HG03045 (cell line): ENCODE results near the gene GRM1.

Source experiments
- ATAC-seq: cut with Tn5 transposase; IDR thresholded peaks from one replicate; pipeline ENCODE4 v1.9.1; 2021; ENCODE audit warnings: mild to moderate bottlenecking, moderate library complexity; ENCODE audit not compliant: unreplicated experiment

Gene GRM1

DNA sequence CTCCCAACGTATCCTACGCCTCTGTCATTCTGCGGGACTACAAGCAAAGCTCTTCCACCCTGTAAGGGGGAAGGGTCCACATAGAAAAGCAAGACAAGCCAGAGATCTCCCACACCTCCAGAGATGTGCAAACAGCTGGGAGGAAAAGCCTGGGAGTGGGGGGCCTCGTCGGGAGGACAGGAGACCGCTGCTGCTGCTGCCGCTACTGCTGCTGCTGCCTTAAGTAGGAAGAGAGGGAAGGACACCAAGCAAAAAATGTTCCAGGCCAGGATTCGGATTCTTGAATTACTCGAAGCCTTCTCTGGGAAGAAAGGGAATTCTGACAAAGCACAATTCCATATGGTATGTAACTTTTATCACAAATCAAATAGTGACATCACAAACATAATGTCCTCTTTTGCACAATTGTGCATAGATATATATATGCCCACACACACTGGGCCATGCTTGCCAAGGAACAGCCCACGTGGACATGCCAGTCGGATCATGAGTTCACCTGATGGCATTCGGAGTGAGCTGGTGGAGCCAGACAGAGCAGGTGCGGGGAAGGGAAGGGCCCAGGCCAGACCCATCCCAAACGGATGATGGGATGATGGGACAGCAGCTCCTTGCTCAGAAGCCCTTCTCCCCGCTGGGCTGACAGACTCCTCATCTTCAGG lies 406.0 kb downstream of the GRM1 start:
- no peak for ATAC-seq

DNA sequence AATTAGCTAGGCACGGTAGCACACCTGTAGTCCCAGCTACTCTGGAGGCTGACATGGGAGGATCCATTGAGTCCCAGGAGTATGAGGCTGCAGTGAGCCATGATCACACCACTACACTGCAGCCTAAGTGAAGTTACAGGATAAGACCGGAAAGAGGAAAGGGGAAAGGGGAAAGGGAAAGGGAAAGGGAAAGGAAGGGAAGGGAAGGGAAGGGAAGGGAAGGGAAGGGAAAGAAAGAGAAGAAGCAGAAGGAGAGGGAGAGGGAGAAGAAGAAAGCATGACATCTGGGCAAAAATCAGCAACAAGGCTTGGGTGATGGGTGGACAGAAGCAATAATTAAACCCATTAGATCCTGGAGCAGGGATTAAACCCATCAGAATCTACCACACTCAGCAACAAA lies 413.0 kb downstream of the GRM1 start:
- ATAC-seq, result no peak

DNA sequence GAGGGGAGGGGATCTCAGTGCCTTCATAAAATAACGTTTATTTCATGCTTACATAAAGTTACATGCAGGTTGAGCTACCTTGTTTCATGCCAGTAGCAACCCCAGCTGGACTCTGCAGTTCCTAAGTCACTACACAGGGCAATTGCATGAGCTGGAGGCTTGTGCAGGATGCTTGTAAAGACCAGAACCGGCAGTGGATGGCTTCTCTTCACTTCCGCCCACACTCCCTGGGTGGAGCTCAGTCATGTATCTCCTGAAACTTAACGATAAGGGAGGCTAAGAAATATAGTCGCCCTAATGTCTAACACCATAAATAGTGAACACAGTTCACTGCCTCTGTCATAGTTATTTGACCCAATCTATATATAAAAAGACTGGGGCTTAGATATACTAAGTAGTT lies 415.3 kb downstream of the GRM1 start:
- ATAC-seq, result no peak

DNA sequence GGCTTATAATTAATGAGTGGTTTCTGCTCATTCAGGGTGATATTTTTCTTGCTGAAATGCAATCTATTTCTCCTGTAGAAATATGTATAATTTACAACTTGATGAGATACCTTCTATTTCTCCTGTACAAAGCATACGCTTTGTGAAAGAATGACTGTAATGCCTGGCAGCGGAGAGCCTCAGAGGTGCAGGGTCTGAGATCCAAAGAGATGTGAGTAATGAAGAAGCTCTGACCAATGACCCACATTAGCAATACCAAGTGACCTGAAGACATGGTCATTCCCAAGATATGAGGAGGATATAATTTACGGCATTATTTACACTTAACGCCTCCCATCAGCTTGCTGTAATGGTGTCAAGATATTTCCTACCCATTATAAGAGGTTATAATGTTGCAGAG lies 416.4 kb downstream of the GRM1 start:
- no peak for ATAC-seq

DNA sequence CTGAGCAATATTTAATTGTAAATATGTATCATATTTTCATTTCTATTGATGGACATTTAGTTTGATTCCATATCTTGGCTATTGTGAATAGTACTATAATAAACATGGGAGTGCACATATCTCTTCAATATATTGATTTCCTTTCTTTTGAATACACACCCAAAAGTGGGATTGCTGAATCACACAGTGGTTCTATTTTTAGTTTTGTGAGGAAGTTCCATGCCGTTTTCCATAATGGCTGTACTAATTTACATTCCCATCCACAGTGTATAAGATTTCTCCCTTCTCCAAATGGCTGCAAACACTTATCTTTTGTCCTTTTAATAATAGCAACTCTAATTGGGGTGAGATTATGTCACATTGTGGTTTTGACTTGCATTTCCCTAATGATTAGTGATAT lies 428.0 kb downstream of the GRM1 start:
- ATAC-seq, result no peak

DNA sequence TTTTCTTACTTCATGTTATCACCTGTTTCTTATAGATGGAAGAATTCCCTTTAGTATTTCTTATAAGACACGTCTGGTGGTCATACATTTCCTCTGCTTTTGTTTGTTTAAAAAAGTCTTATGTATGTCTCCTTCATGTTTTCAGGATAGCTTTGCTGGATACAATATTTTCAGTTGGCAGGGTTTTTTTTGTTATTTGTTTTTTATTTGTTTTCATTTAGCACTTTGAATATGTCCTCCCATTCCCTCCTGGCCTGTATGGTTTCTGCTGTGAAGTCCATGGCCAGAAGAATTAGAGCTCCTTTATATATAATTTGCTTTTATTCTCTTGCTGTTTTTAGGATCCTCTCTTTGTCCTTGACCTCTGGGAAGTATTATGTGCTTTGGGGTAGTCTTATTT lies 432.1 kb downstream of the GRM1 start:
- ATAC-seq, result no peak

DNA sequence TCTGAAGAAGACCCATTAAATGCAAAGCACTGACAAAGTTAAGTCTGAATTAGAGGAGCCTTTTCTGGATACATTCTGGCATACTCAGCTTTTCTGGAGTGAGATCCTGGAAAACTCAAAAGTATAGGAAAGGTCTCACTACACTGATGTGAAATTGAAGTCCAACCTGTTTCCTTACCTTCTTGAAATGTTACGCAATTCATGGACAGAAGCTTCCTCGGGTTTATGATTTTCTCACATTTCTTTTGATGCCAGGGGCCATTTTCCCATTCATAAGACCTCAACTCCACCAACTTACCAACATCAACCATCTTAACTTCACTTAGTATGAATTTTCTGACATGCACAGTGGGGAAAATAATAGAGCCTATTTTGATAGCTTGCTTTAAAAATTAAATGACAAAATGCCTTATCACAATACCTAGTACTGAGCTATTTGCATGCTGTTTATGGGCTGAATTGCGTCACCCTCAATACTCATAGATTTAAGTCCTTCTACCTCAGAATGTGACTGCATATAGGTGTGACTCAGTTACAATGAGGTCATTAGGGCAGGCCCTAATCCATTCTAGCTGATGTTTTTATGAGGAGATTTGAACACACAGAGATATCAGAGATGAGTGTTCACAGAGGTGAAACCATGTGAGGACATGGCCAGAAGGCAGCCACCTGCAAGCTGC lies 441.4 kb downstream of the GRM1 start:
- no peak for ATAC-seq

DNA sequence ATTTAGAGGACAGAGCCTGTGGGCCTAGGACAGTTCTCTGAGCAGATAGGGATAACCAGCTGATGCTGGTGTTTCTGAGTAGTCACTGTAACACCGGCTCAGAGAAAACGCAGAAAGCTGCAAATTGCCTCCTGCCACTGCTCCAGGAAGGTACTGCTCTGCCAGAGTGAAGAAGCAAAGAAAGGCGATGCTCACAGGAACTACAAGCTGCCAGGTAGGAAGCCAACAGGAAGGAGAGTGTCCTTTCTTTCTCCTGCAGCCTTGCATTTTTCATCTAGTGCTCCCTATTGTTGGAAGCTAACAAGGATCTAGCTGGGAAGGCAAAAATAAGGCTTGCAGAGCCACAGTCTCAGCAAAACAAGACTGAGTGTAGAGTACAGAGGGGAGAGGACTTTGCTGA lies 444.1 kb downstream of the GRM1 start:
- no peak for ATAC-seq

DNA sequence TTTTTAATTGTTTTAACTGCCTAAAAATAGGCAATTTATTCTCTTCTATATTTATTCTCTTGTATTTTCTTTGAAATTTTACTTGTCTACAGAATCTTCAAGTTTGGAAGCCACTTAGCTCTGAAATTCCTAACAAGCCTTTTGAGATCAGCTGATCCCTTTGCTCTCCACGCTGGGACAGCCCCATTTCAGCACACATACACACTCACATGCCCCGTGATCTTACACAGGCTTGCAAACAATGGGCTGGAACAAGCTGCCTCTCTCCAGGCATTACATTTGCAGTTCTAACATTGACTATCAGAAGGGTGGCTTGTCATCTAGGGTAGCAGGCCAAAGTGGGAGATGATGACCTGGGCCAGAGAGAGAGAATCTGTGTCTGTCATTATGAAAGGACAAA lies 452.7 kb downstream of the GRM1 start:
- ATAC-seq, result no peak

DNA sequence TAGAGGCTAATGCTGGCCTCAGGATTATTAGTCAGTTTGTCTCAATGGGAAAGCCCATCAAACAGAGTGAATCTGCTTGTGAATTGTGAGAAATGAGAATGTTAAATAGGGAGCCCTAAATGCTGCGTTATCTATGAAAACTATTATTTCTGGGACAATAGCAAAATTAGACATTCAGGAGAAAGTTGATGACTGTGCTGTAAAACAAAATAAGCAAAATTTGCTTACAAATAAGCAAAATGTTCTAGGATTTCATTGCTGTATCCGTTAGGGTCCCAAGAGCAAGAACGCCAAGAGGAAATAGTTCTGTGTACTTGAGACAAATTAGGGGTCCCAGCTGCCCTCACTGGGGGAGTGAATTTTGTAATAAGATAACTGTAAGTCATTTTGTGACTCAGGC lies 455.5 kb downstream of the GRM1 start:
- no peak for ATAC-seq
